Posterior cingulate gyrus (tissue), 11 donors: ENCODE data around the gene PCNX1.
"Not testable (repeated sequence)": the region's sequence is repeated elsewhere in the genome, so short reads cannot be mapped to it uniquely, and the experiment has no call there.

Source experiments
- DNase-seq, 10 donors: peaks; one replicate each; pipeline versions ENCODE4 v3.0.0 to v3.0.0-alpha.2; 2020 to 2021; ENCODE audit warnings: mixed read lengths in 3 of 10
- intact Hi-C: fragments of 100-400 bp; cut with DNase I; formaldehyde crosslinking; loops from one replicate; pipeline ENCODE4 v1.15.1; 2023

PCNX1 gene

GRCh38 chr14:71060825-71061455, 153.7 kb downstream of the PCNX1 start:
- intact Hi-C loops = no loop called here
- DNase-seq = no peak

GRCh38 chr14:71061458-71061857, 154.2 kb downstream of the PCNX1 start:
- intact Hi-C loops = no loop called here
- DNase-seq = no peak

- no peak for DNase-seq
- intact Hi-C loops = no loop called here
Measured at GRCh38 chr14:71062581-71063303, 155.5 kb downstream of the PCNX1 start.

GRCh38 chr14:71063351-71063750, 156.1 kb downstream of the PCNX1 start:
- intact Hi-C loops = no loop called here
- DNase-seq = no peak

- DNase-seq, intact Hi-C loops: not testable (repeated sequence)
Measured at GRCh38 chr14:71064747-71065146, 157.5 kb downstream of the PCNX1 start.

- intact Hi-C loops = no loop called here
- DNase-seq = no peak
Measured at GRCh38 chr14:71070169-71070568, 162.9 kb downstream of the PCNX1 start.

GRCh38 chr14:71071042-71071441, 163.8 kb downstream of the PCNX1 start:
- intact Hi-C loops = no loop called here
- no peak for DNase-seq

- no peak for DNase-seq
- intact Hi-C loops = no loop called here
Measured at GRCh38 chr14:71076462-71077092, 169.3 kb downstream of the PCNX1 start.

- intact Hi-C loops = no loop called here
- DNase-seq = no peak
Measured at GRCh38 chr14:71078500-71078899, 171.2 kb downstream of the PCNX1 start.

- no peak for DNase-seq
Measured at GRCh38 chr14:71086567-71086966, 179.3 kb downstream of the PCNX1 start.

GRCh38 chr14:71089971-71090370, 182.7 kb downstream of the PCNX1 start:
- intact Hi-C loops = no loop called here
- no peak for DNase-seq

More at GRCh38 chr14:71086567-71086966, 179.3 kb downstream of the PCNX1 start:
- intact Hi-C loops = no loop called here

- intact Hi-C loops = no loop called here
- no peak for DNase-seq
Measured at GRCh38 chr14:71094722-71095121, 187.5 kb downstream of the PCNX1 start.

- DNase-seq = no peak
- intact Hi-C loops = no loop called here
Measured at GRCh38 chr14:71096947-71097346, 189.7 kb downstream of the PCNX1 start.

GRCh38 chr14:71103662-71104484, 196.6 kb downstream of the PCNX1 start:
- intact Hi-C loops = no loop called here
- no peak for DNase-seq

- intact Hi-C loops = no loop called here
- no peak for DNase-seq
Measured at GRCh38 chr14:71105177-71105576, 197.9 kb downstream of the PCNX1 start.

GRCh38 chr14:71107921-71108320, 200.7 kb downstream of the PCNX1 start:
- no peak for DNase-seq
- intact Hi-C loops = no loop called here

GRCh38 chr14:71108398-71109119, 201.3 kb downstream of the PCNX1 start:
- DNase-seq = peak in 1 of 10 donors; percentile 39

GRCh38 chr14:71113376-71113775, 206.1 kb downstream of the PCNX1 start:
- intact Hi-C loops = no loop called here
- no peak for DNase-seq

More at GRCh38 chr14:71108398-71109119, 201.3 kb downstream of the PCNX1 start:
- intact Hi-C loops = no loop called here

- DNase-seq = no peak
- intact Hi-C loops = no loop called here
Measured at GRCh38 chr14:71114565-71114964, 207.3 kb downstream of the PCNX1 start.

- intact Hi-C loops = no loop called here
- no peak for DNase-seq
Measured at GRCh38 chr14:71115306-71115705, 208.0 kb downstream of the PCNX1 start.
